HepG2 (cell line): ENCODE data around the gene RUSF1. TPM values are rescaled to one million over a fixed set of nuclear protein-coding genes. Genes with fewer than 3 reads are reported as not detected.
A peak's percentile ranks its signal among the peaks of the same experiment; 100 is the strongest.

Experiments
- CBX5 ChIP-seq: sonication (generic); formaldehyde crosslinking; IDR thresholded peaks from 2 replicates; pipeline ENCODE4 v1.4.0; 2020; ENCODE audit warnings: missing genetic modification reagents, borderline replicate concordance
- CSRNP2 ChIP-seq: sonication (generic); formaldehyde crosslinking; conservative IDR thresholded peaks from 2 replicates; pipeline ENCODE4 v1.8.0; 2022; ENCODE audit warnings: low read depth, missing genetic modification reagents
- MLX ChIP-seq: IDR thresholded peaks from 2 replicates; pipeline ENCODE4 v1.6.1; 2016
- MTF1 ChIP-seq: sonication (generic); formaldehyde crosslinking; IDR thresholded peaks from 2 replicates; pipeline ENCODE4 v1.5.0; 2020; ENCODE audit warnings: missing genetic modification reagents
- MXD1 ChIP-seq: sonication (generic); formaldehyde crosslinking; IDR thresholded peaks from 2 replicates; pipeline ENCODE4 v1.4.0; 2020; ENCODE audit warnings: mild to moderate bottlenecking, missing genetic modification reagents
- PITX1 ChIP-seq: sonication (generic); formaldehyde crosslinking; IDR thresholded peaks from 2 replicates; pipeline ENCODE4 v1.5.1; 2020; ENCODE audit warnings: mild to moderate bottlenecking, missing genetic modification reagents
- PRDM10 ChIP-seq: sonication (generic); formaldehyde crosslinking; IDR thresholded peaks from 2 replicates; pipeline ENCODE4 v1.4.0; 2020; ENCODE audit warnings: low read depth, missing genetic modification reagents
- RFXANK ChIP-seq: IDR thresholded peaks from 2 replicates; pipeline ENCODE4 v1.6.1; 2016
- SMAD1 ChIP-seq: sonication (generic); formaldehyde crosslinking; IDR thresholded peaks from 2 replicates; pipeline ENCODE4 v1.4.0; 2020; ENCODE audit warnings: missing genetic modification reagents, low read depth, mild to moderate bottlenecking, borderline replicate concordance
- ZNF3 ChIP-seq: IDR thresholded peaks from 2 replicates; pipeline ENCODE4 v1.7.0; 2017; ENCODE audit warnings: inconsistent platforms
- ZNF556 ChIP-seq: sonication (generic); formaldehyde crosslinking; IDR thresholded peaks from 2 replicates; pipeline ENCODE4 v1.4.0; 2020; ENCODE audit warnings: mild to moderate bottlenecking, missing genetic modification reagents, borderline replicate concordance
- ZNF639 ChIP-seq: conservative IDR thresholded peaks from 2 replicates; pipeline ENCODE4 v1.6.1; 2018; ENCODE audit warnings: missing genetic modification reagents
- ZNF646 ChIP-seq: sonication (generic); formaldehyde crosslinking; IDR thresholded peaks from 2 replicates; pipeline ENCODE4 v1.9.0; 2021; ENCODE audit warnings: mild to moderate bottlenecking, missing genetic modification reagents
- ZNF724P ChIP-seq: sonication (generic); formaldehyde crosslinking; IDR thresholded peaks from 2 replicates; pipeline ENCODE4 v1.8.0; 2022; ENCODE audit warnings: missing genetic modification reagents, borderline replicate concordance
- polyA plus RNA-seq, 8 experiments: library from polyadenylated mRNA; depleted of rRNA in 3 of 8; stranded (reverse) in 7 of 8; unstranded in 1 of 8; fragments of >200 nt; fragmentation: Illumina TruSeq in 4 of 8; extraction: Trizol in 4 of 8; gene quantifications; 2 replicates each; pipeline versions ENCODE4 v1.2.1 to v1.2.3, GENCODE V29; 2011 to 2016; ENCODE audit warnings: low read depth in 4 of 8, missing spikeins in 1 of 8, mixed read lengths in 1 of 8; ENCODE audit not compliant: insufficient read depth in 1 of 8
- total RNA-seq, 5 experiments: library from RNA; depleted of rRNA; stranded (reverse); fragments of >200 nt; fragmentation: Illumina TruSeq; extraction: Trizol; gene quantifications; 2 replicates each; pipeline ENCODE4 v1.2.3, GENCODE V29; 2016; ENCODE audit warnings: low read depth in 1 of 5

RUSF1 gene
- total and polyA plus RNA-seq, 2 of the 13 experiments (the other 11 are each of a cell fraction or from before 2014, with no cell fraction given): 40.8 to 50.2 TPM

GRCh38 chr16:31458073-31458843 is 49.9 kb downstream of the RUSF1 start (continued):
- TF ChIP-seq ZNF646 (CRISPR knock-in tag) (peak; percentile 87), SMAD1 (CRISPR knock-in tag) (peak; percentile 78; the same call in 1 of the 2 replicates), MXD1 (CRISPR knock-in tag) (peak; percentile 69), RFXANK (CRISPR knock-in tag) (no peak), MLX (CRISPR knock-in tag) (peak; percentile 72), ZNF639 (CRISPR knock-in tag) (peak; percentile 44), PRDM10 (peak; percentile 1; the same call in 1 of the 2 replicates), ZNF724P (CRISPR knock-in tag) (no peak), CBX5 (CRISPR knock-in tag) (peak; percentile 94), ZNF3 (CRISPR knock-in tag) (no peak; the same call in 1 of the 2 replicates), ZNF556 (CRISPR knock-in tag) (peak; percentile 96), MTF1 (CRISPR knock-in tag) (peak; percentile 16; the same call in 1 of the 2 replicates), CSRNP2 (CRISPR knock-in tag) (no peak), PITX1 (peak; percentile 90)
